Measurements from ENCODE around the gene SH3RF2. TPM values are rescaled to one million over a fixed set of nuclear protein-coding genes. Genes with fewer than 3 reads are reported as not detected.
A peak's percentile ranks its signal among the peaks of the same experiment; 100 is the strongest.
"Not testable (repeated sequence)": the region's sequence is repeated elsewhere in the genome, so short reads cannot be mapped to it uniquely, and the experiment has no call there.

Gene SH3RF2
- total and polyA plus RNA-seq, 7 experiments from 2014 or later, result 0.22 to 0.61 TPM; not detected in 5

DNA sequence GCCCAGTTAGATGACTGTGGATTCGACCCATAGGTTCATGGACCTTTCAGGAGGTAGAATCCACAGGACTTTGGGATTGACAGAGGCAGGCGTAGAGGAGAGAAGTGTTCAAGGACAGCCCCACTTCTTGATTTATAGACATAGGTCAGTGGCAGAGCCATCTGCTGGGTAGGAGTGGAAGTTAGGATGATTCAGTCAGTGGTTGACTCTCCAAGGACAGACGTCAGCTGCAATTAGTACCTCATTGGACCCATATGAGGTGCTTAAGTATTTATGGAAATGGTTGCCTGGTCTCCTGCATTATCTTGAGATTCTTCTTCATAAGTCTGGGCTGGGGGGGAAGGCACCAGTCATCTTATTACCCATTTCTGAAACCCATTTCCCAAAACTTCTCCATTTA, 70.9 kb downstream of the SH3RF2 start:
- H3K4me3 Mint-ChIP-seq, result no peak overlapping the region
- H3K9me3 Mint-ChIP-seq, result peaks cover 0 to 11% (median 2%) of the 10 kb centered on the region in 11 donors
- no peak for DNase-seq
- no peak overlapping the region for H3K27ac Mint-ChIP-seq
- Histone ChIP-seq H3K9me3 (ENCODE audit: control insufficient read depth in 2 of 3, low read length in 3 of 3) (no peaks in the 10 kb centered on the region), H3K36me3 (ENCODE audit: control insufficient read depth in 2 of 3, insufficient read depth in 3 of 3, low read length in 3 of 3) (no peaks in the 10 kb centered on the region), H3K4me3 (ENCODE audit: low read length) (no peak overlapping the region), H3K4me1 (ENCODE audit: control insufficient read depth in 2 of 2, insufficient read depth in 2 of 2, low read length in 2 of 2) (no peaks in the 10 kb centered on the region), H3K27ac (ENCODE audit: low read depth, low read length) (no peak overlapping the region), H3K27me3 (ENCODE audit: control insufficient read depth in 2 of 2, insufficient read depth in 2 of 2, low read length in 2 of 2) (no peaks in the 10 kb centered on the region)
- no peaks in the 10 kb centered on the region for H3K4me1 Mint-ChIP-seq
- peak; percentile 49 for ATAC-seq
- no peaks in the 10 kb centered on the region for H3K36me3 Mint-ChIP-seq
- peaks cover 6 to 12% (median 8%) of the 10 kb centered on the region in 5 donors for H3K27me3 Mint-ChIP-seq
- intact Hi-C loops (cut with micrococcal nuclease), result no loop called here
- CTCF ChIA-PET, result no interaction called here
- POLR2A ChIA-PET, result no interaction called here

DNA sequence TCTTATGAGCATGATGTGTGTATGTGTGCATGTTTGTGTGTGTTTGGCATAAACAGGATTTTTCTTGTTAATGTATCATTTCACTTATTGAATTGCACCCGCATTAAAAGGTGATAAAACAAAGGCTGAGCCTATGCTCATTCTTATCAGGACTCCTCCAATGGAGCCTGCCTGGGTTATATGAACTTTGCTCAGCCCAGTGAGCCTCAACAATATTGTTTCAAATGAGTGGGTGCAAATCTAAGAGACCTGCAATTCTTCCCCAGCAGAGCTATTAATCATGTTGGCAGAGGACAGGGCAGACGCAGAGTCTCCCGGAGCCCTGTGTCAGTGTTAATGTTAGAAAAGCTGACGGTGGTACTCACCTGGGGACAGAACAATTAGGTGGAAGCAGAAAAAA, 71.6 kb downstream of the SH3RF2 start:
- Mint-ChIP-seq H3K27ac (no peak overlapping the region), H3K9me3 (peaks cover 0 to 11% (median 2%) of the 10 kb centered on the region in 11 donors), H3K36me3 (no peaks in the 10 kb centered on the region), H3K27me3 (peaks cover 8 to 14% (median 8%) of the 10 kb centered on the region in 5 donors), H3K4me1 (no peaks in the 10 kb centered on the region), H3K4me3 (no peak overlapping the region)
- no peak for DNase-seq
- POLR2A ChIA-PET, result no interaction called here
- no peaks in the 10 kb centered on the region for H3K9me3 ChIP-seq (ENCODE audit: control insufficient read depth in 2 of 3, low read length in 3 of 3)
- no peak overlapping the region for H3K27ac ChIP-seq (ENCODE audit: low read depth, low read length)
- no peak for ATAC-seq
- H3K4me1 ChIP-seq (ENCODE audit: control insufficient read depth in 2 of 2, insufficient read depth in 2 of 2, low read length in 2 of 2), result no peaks in the 10 kb centered on the region
- H3K27me3 ChIP-seq (ENCODE audit: control insufficient read depth in 2 of 2, insufficient read depth in 2 of 2, low read length in 2 of 2), result no peaks in the 10 kb centered on the region
- H3K36me3 ChIP-seq (ENCODE audit: control insufficient read depth in 2 of 3, insufficient read depth in 3 of 3, low read length in 3 of 3), result no peaks in the 10 kb centered on the region
- no peak overlapping the region for H3K4me3 ChIP-seq (ENCODE audit: low read length)
- intact Hi-C loops (cut with micrococcal nuclease), result no loop called here
- CTCF ChIA-PET, result no interaction called here

DNA sequence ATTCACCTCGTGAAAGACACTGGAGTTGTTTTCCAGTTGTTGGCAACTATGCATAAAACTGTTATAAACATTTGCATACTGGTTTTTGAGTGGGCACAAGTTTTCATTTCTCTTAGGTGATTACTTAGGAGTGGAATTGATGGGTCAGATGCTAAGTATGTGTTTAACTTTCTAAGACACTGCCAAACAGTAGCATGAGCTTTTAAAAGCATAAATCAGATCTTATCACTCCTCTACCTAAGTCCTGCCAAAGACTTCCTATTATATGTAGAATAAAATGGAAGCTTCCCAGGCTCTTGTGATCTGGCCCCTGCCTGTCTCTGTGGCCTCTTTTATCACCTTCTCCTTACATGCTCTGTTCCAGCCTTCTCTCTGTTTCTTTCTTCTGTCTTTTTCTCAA, 72.6 kb downstream of the SH3RF2 start:
- no peak for ATAC-seq
- Mint-ChIP-seq H3K9me3 (peaks cover 0 to 12% (median 4%) of the 10 kb centered on the region in 11 donors), H3K36me3 (no peaks in the 10 kb centered on the region), H3K4me3 (no peak overlapping the region), H3K27me3 (peaks cover 4 to 21% (median 8%) of the 10 kb centered on the region in 5 donors), H3K4me1 (no peaks in the 10 kb centered on the region), H3K27ac (no peak overlapping the region)
- Histone ChIP-seq H3K27ac (ENCODE audit: low read depth, low read length) (no peak overlapping the region), H3K4me1 (ENCODE audit: control insufficient read depth in 2 of 2, insufficient read depth in 2 of 2, low read length in 2 of 2) (no peaks in the 10 kb centered on the region), H3K27me3 (ENCODE audit: control insufficient read depth in 2 of 2, insufficient read depth in 2 of 2, low read length in 2 of 2) (no peaks in the 10 kb centered on the region), H3K9me3 (ENCODE audit: control insufficient read depth in 2 of 3, low read length in 3 of 3) (no peaks in the 10 kb centered on the region), H3K4me3 (ENCODE audit: low read length) (no peak overlapping the region), H3K36me3 (ENCODE audit: control insufficient read depth in 2 of 3, insufficient read depth in 3 of 3, low read length in 3 of 3) (no peaks in the 10 kb centered on the region)
- POLR2A ChIA-PET, result no interaction called here
- intact Hi-C loops (cut with micrococcal nuclease), result no loop called here
- CTCF ChIA-PET, result no interaction called here
- no peak for DNase-seq

DNA sequence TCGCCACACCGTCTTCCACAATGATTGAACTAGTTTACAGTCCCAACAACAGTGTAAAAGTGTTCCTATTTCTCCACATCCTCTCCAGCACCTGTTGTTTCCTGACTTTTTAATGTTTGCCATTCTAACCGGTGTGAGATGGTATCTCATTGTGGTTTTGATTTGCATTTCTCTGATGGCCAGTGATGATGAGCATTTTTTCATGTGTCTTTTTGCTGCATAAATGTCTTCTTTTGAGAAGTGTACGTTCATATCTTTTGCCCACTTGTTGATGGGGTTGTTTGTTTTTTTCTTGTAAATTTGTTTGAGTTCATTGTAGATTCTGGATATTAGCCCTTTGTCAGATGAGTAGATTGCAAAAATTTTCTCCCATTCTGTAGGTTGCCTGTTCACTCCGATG, 74.1 kb downstream of the SH3RF2 start:
- H3K36me3 ChIP-seq (ENCODE audit: control insufficient read depth in 2 of 3, insufficient read depth in 3 of 3, low read length in 3 of 3); intact Hi-C loops (cut with micrococcal nuclease); H3K27ac ChIP-seq (ENCODE audit: low read depth, low read length); H3K4me1 Mint-ChIP-seq; H3K9me3 ChIP-seq (ENCODE audit: control insufficient read depth in 2 of 3, low read length in 3 of 3); H3K27me3 ChIP-seq (ENCODE audit: control insufficient read depth in 2 of 2, insufficient read depth in 2 of 2, low read length in 2 of 2); H3K4me3 ChIP-seq (ENCODE audit: low read length); ATAC-seq; H3K27ac Mint-ChIP-seq; H3K36me3 Mint-ChIP-seq; H3K4me1 ChIP-seq (ENCODE audit: control insufficient read depth in 2 of 2, insufficient read depth in 2 of 2, low read length in 2 of 2); H3K4me3 Mint-ChIP-seq; CTCF ChIA-PET; DNase-seq; POLR2A ChIA-PET: not testable (repeated sequence)
- peaks cover 0 to 12% (median 4%) of the 10 kb centered on the region in 11 donors for H3K9me3 Mint-ChIP-seq
- peaks cover 3 to 19% (median 8%) of the 10 kb centered on the region in 5 donors for H3K27me3 Mint-ChIP-seq

DNA sequence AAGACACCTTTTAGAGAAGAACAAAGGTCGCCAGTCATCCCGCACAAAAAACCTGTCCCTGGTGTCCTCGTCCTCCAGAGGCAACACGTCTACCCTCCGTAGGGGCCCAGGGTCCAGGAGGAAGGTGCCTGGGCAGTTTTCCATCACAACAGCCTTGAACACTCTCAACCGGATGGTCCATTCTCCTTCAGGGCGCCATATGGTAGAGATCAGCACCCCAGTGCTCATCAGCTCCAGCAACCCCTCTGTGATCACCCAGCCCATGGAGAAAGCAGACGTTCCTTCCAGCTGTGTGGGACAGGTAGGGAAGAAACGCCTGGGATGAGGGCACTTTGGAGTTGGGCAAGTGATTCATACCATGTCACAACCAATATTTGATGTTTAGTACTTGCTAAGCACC, 77.4 kb downstream of the SH3RF2 start:
- H3K4me1 ChIP-seq (ENCODE audit: control insufficient read depth in 2 of 2, insufficient read depth in 2 of 2, low read length in 2 of 2), result no peaks in the 10 kb centered on the region
- ATAC-seq, result no peak
- Mint-ChIP-seq H3K4me3 (no peak overlapping the region), H3K27ac (no peak overlapping the region), H3K36me3 (no peaks in the 10 kb centered on the region), H3K27me3 (peaks cover 0 to 9% (median 7%) of the 10 kb centered on the region in 5 donors), H3K9me3 (peaks cover 0 to 12% (median 6%) of the 10 kb centered on the region in 11 donors), H3K4me1 (peaks cover 0 to 7% (median 0%) of the 10 kb centered on the region in 7 donors)
- ChIA-PET POLR2A (no interaction called here), CTCF (no interaction called here)
- H3K27ac ChIP-seq (ENCODE audit: low read depth, low read length), result no peak overlapping the region
- intact Hi-C loops (cut with micrococcal nuclease), result no loop called here
- no peaks in the 10 kb centered on the region for H3K36me3 ChIP-seq (ENCODE audit: control insufficient read depth in 2 of 3, insufficient read depth in 3 of 3, low read length in 3 of 3)
- no peaks in the 10 kb centered on the region for H3K9me3 ChIP-seq (ENCODE audit: control insufficient read depth in 2 of 3, low read length in 3 of 3)
- H3K27me3 ChIP-seq (ENCODE audit: control insufficient read depth in 2 of 2, insufficient read depth in 2 of 2, low read length in 2 of 2), result no peaks in the 10 kb centered on the region
- DNase-seq, result no peak
- H3K4me3 ChIP-seq (ENCODE audit: low read length), result no peak overlapping the region

GRCh38 chr5:146015001-146015400, 78.6 kb downstream of the SH3RF2 start:
- Mint-ChIP-seq H3K27ac (no peak overlapping the region), H3K36me3 (no peaks in the 10 kb centered on the region), H3K27me3 (peaks cover 0 to 9% (median 7%) of the 10 kb centered on the region in 5 donors), H3K4me1 (peaks cover 0 to 7% (median 0%) of the 10 kb centered on the region in 7 donors), H3K9me3 (peaks cover 0 to 10% (median 3%) of the 10 kb centered on the region in 11 donors), H3K4me3 (no peak overlapping the region)
- Histone ChIP-seq H3K36me3 (ENCODE audit: control insufficient read depth in 2 of 3, insufficient read depth in 3 of 3, low read length in 3 of 3) (no peaks in the 10 kb centered on the region), H3K4me1 (ENCODE audit: control insufficient read depth in 2 of 2, insufficient read depth in 2 of 2, low read length in 2 of 2) (no peaks in the 10 kb centered on the region), H3K4me3 (ENCODE audit: low read length) (no peak overlapping the region), H3K9me3 (ENCODE audit: control insufficient read depth in 2 of 3, low read length in 3 of 3) (no peaks in the 10 kb centered on the region), H3K27me3 (ENCODE audit: control insufficient read depth in 2 of 2, insufficient read depth in 2 of 2, low read length in 2 of 2) (no peaks in the 10 kb centered on the region), H3K27ac (ENCODE audit: low read depth, low read length) (no peak overlapping the region)
- ChIA-PET POLR2A (no interaction called here), CTCF (no interaction called here)
- no peak for DNase-seq
- intact Hi-C loops (cut with micrococcal nuclease), result no loop called here
- ATAC-seq, result no peak

DNA sequence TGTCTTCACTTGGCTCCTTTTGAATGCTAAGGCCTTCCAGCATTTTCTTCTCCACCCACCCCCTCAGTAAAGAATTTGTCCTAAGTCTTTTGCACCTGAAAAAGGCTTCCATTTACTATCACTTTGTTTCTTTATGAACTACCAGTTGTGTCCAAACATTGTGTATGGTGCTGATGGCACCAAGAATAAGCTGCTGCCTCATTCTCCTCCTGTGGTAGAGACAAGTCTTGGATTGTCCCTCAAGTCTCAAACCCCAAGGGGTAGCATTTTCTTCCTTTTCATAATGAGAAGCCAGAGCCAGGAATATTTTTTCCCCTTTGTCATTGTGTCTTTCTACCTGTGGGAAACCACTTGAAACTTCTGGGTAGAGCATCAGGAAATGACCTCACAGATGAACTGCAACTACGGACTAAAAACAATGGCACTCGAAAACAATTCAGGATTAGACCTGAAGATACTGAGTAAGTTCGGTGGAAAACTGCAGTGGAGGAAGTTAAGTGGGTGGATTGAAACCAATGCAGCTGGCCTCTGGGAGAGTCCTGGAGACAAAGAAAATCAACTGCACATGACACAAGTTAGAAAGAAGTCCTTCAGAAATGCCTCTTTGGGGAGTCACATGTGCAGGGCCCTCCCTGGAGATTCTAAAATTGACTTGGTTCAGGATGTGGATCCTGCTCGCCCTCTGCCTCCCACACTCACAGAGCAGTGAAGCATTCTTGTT, 80.5 kb downstream of the SH3RF2 start:
- Mint-ChIP-seq H3K27ac (no peak overlapping the region), H3K9me3 (peaks cover 0 to 8% (median 3%) of the 10 kb centered on the region in 11 donors), H3K4me1 (peaks cover 0 to 7% (median 0%) of the 10 kb centered on the region in 7 donors), H3K27me3 (peaks cover 2 to 14% (median 8%) of the 10 kb centered on the region in 5 donors), H3K36me3 (no peaks in the 10 kb centered on the region), H3K4me3 (no peak overlapping the region)
- Histone ChIP-seq H3K4me1 (ENCODE audit: control insufficient read depth in 2 of 2, insufficient read depth in 2 of 2, low read length in 2 of 2) (no peaks in the 10 kb centered on the region), H3K27me3 (ENCODE audit: control insufficient read depth in 2 of 2, insufficient read depth in 2 of 2, low read length in 2 of 2) (no peaks in the 10 kb centered on the region), H3K36me3 (ENCODE audit: control insufficient read depth in 2 of 3, insufficient read depth in 3 of 3, low read length in 3 of 3) (no peaks in the 10 kb centered on the region), H3K9me3 (ENCODE audit: control insufficient read depth in 2 of 3, low read length in 3 of 3) (no peaks in the 10 kb centered on the region), H3K27ac (ENCODE audit: low read depth, low read length) (no peak overlapping the region), H3K4me3 (ENCODE audit: low read length) (no peak overlapping the region)
- intact Hi-C loops (cut with micrococcal nuclease), result no loop called here
- no peak for ATAC-seq
- ChIA-PET CTCF (no interaction called here), POLR2A (no interaction called here)
- no peak for DNase-seq

Measured in naive thymus-derived CD4-positive, alpha-beta T cell (primary cell).